Upper lobe of left lung (tissue), 6 donors: ENCODE measurements around the gene PLXND1. TPM values are rescaled to one million over a fixed set of nuclear protein-coding genes. Genes with fewer than 3 reads are reported as not detected.

ENCODE experiments used
- ATAC-seq, 2 donors: fragments of 200-7000 bp; cut with Tn5 transposase; one replicate each; pipeline ENCODE4 v1.9.1; 2022; ENCODE audit warnings: mild to moderate bottlenecking in 2 of 2, moderate library complexity in 2 of 2; ENCODE audit not compliant: low FRiP score in 2 of 2
- DNase-seq, 2 donors: peaks; one replicate each; pipeline ENCODE4 v3.0.0-alpha.2; 2019 to 2020
- H3K27ac ChIP-seq, 4 donors: fragments of 200-600 bp; sonication (generic); one replicate each; pipeline ENCODE4 v1.5.1; 2016 to 2019
- H3K27me3 ChIP-seq, 4 donors: fragments of 200-600 bp; sonication (generic); one replicate each; pipeline ENCODE4 v1.5.1; 2017 to 2019
- H3K36me3 ChIP-seq, 4 donors: fragments of 200-600 bp; sonication (generic); one replicate each; pipeline ENCODE4 v1.5.1; 2016 to 2019
- H3K4me1 ChIP-seq, 4 donors: fragments of 200-600 bp; sonication (generic); one replicate each; pipeline ENCODE4 v1.5.1; 2018 to 2019
- H3K4me3 ChIP-seq, 4 donors: fragments of 200-600 bp; sonication (generic); one replicate each; pipeline ENCODE4 v1.5.1; 2017 to 2019; ENCODE audit warnings: mild to moderate bottlenecking in 2 of 4, moderate library complexity in 1 of 4
- H3K9me3 ChIP-seq, 4 donors: fragments of 200-600 bp; sonication (generic); one replicate each; pipeline ENCODE4 v1.5.1; 2018 to 2019
- CTCF ChIP-seq, 6 experiments: fragments of 450-650 bp in 4 of 6; fragments of 200-600 bp in 2 of 6; sonication (generic) in 2 of 6; IDR thresholded peaks; one replicate each; pipeline ENCODE4 v1.5.1; 2016 to 2019; ENCODE audit warnings: antibody characterized with exemption in 6 of 6
- EP300 ChIP-seq, 4 donors: sonication (generic); formaldehyde crosslinking; IDR thresholded peaks; one replicate each; pipeline ENCODE4 v1.5.1; 2017; ENCODE audit warnings: antibody characterized with exemption in 4 of 4, control low read depth in 2 of 4
- POLR2A ChIP-seq, 4 donors: fragments of 450-650 bp; IDR thresholded peaks; one replicate each; pipeline ENCODE4 v1.5.1; 2016 to 2017; ENCODE audit warnings: antibody characterized with exemption in 4 of 4, mild to moderate bottlenecking in 2 of 4
- POLR2AphosphoS5 ChIP-seq, 2 donors: sonication (generic); formaldehyde crosslinking; IDR thresholded peaks; one replicate each; pipeline ENCODE4 v1.5.1; 2017; ENCODE audit warnings: antibody characterized with exemption in 2 of 2
- whole genome bisulfite sequencing, 2 donors: methylation state at CpG; one replicate each; pipeline ENCODE4 v1.1.5; 2017 to 2018; 5-methylcytosine and 5-hydroxymethylcytosine counted together
- total RNA-seq, 6 donors: library from RNA; depleted of rRNA in 4 of 6; stranded (reverse); fragments of >200 nt in 4 of 6; gene quantifications; one replicate each; pipeline versions ENCODE4 v1.1.0 to v1.2.1, GENCODE V29; 2016 to 2021
- donor health status: DM: no; HTN: no; CAD: no; lungs with moderate emphysema.
- donor health status: DM: no; HTN: yes; CAD: no; lungs with severe emphysema.

The PLXND1 gene
- total RNA-seq, 6 donors from 2014 or later = 95.3 to 607 (median 227) TPM

GRCh38 chr3:129535075-129535474, 71.4 kb downstream of the PLXND1 start:
- no peak overlapping the region for H3K27ac ChIP-seq
- no peak for DNase-seq
- ATAC-seq = no peak
- H3K4me3 ChIP-seq = no peak overlapping the region
- H3K27me3 ChIP-seq = no peaks in the 10 kb centered on the region
- TF ChIP-seq EP300 (IDR thresholded peaks at IDR 0.05) = no peak
- no peaks in the 10 kb centered on the region for H3K36me3 ChIP-seq
- 93 to 94% methylated on average over 1 of the region's 1 CpG for WGBS, 2 donors
- H3K9me3 ChIP-seq = no peaks in the 10 kb centered on the region
- H3K4me1 ChIP-seq = peaks cover under 1 to 8% (median 1%) of the 10 kb centered on the region in 4 donors

GRCh38 chr3:129534428-129535027, 71.9 kb downstream of the PLXND1 start:
- Histone ChIP-seq H3K4me1 (peaks cover 6 to 14% (median 7%) of the 10 kb centered on the region in 4 donors), H3K27me3 (no peaks in the 10 kb centered on the region), H3K27ac (no peak overlapping the region), H3K4me3 (no peak overlapping the region), H3K9me3 (no peaks in the 10 kb centered on the region), H3K36me3 (no peaks in the 10 kb centered on the region)
- no peak for DNase-seq
- TF ChIP-seq EP300 (IDR thresholded peaks at IDR 0.05) = no peak
- TF ChIP-seq CTCF (IDR thresholded peaks at IDR 0.05) = no peak
- no peak for TF ChIP-seq POLR2A (IDR thresholded peaks at IDR 0.05)
- 83 to 94% methylated on average over 4 of the region's 4 CpGs for WGBS, 2 donors
- ATAC-seq = no peak

- Histone ChIP-seq H3K27me3 (no peaks in the 10 kb centered on the region), H3K27ac (no peak overlapping the region), H3K4me3 (no peak overlapping the region), H3K36me3 (no peaks in the 10 kb centered on the region), H3K9me3 (no peaks in the 10 kb centered on the region), H3K4me1 (peaks cover 7 to 18% (median 8%) of the 10 kb centered on the region in 4 donors)
- no peak for ATAC-seq
- DNase-seq = no peak
- WGBS, 2 donors = 91 to 93% methylated on average over 14 to 16 of the region's 16 CpGs
- TF ChIP-seq POLR2AphosphoS5 (IDR thresholded peaks at IDR 0.05) = no peak
- TF ChIP-seq CTCF (IDR thresholded peaks at IDR 0.05) = no peak
- TF ChIP-seq POLR2A (IDR thresholded peaks at IDR 0.05) = no peak
- TF ChIP-seq EP300 (IDR thresholded peaks at IDR 0.05) = no peak
Measured at GRCh38 chr3:129533406-129533805, 73.1 kb downstream of the PLXND1 start.

- ATAC-seq (no peak), DNase-seq (no peak)
- Histone ChIP-seq H3K4me3 (no peak overlapping the region), H3K36me3 (no peaks in the 10 kb centered on the region), H3K27ac (no peak overlapping the region), H3K27me3 (no peaks in the 10 kb centered on the region), H3K9me3 (no peaks in the 10 kb centered on the region), H3K4me1 (peaks cover 7 to 18% (median 8%) of the 10 kb centered on the region in 4 donors)
- TF ChIP-seq POLR2A (IDR thresholded peaks at IDR 0.05) (no peak), EP300 (IDR thresholded peaks at IDR 0.05) (no peak), CTCF (IDR thresholded peaks at IDR 0.05) (no peak), POLR2AphosphoS5 (IDR thresholded peaks at IDR 0.05) (no peak)
- WGBS, 2 donors = 96 to 99% methylated on average over 17 to 20 of the region's 20 CpGs
Measured at GRCh38 chr3:129532261-129532660, 74.2 kb downstream of the PLXND1 start.

- no peak for ATAC-seq
- TF ChIP-seq EP300 (IDR thresholded peaks at IDR 0.05) = no peak
- no peak for TF ChIP-seq CTCF (IDR thresholded peaks at IDR 0.05)
- no peak for TF ChIP-seq POLR2A (IDR thresholded peaks at IDR 0.05)
- TF ChIP-seq POLR2AphosphoS5 (IDR thresholded peaks at IDR 0.05) = no peak
Measured at GRCh38 chr3:129531699-129532098, 74.8 kb downstream of the PLXND1 start.

More at GRCh38 chr3:129531699-129532098, 74.8 kb downstream of the PLXND1 start:
- H3K27me3 ChIP-seq = no peaks in the 10 kb centered on the region
- peaks cover 7 to 18% (median 8%) of the 10 kb centered on the region in 4 donors for H3K4me1 ChIP-seq
- H3K36me3 ChIP-seq = no peaks in the 10 kb centered on the region
- DNase-seq = no peak
- no peaks in the 10 kb centered on the region for H3K9me3 ChIP-seq
- no peak overlapping the region for H3K27ac ChIP-seq
- 91 to 92% methylated on average over 11 of the region's 11 CpGs for WGBS, 2 donors
- no peak overlapping the region for H3K4me3 ChIP-seq
